Measurements from ENCODE around the gene PHYHD1. TPM values are rescaled to one million over a fixed set of nuclear protein-coding genes. Genes with fewer than 3 reads are reported as not detected.

Gene PHYHD1
- polyA plus RNA-seq, 1 donor: 45.1 TPM

- DNase-seq: no peak
Measured at GRCh38 chr9:128901822-128902221, 19.0 kb upstream of the PHYHD1 start.

DNA sequence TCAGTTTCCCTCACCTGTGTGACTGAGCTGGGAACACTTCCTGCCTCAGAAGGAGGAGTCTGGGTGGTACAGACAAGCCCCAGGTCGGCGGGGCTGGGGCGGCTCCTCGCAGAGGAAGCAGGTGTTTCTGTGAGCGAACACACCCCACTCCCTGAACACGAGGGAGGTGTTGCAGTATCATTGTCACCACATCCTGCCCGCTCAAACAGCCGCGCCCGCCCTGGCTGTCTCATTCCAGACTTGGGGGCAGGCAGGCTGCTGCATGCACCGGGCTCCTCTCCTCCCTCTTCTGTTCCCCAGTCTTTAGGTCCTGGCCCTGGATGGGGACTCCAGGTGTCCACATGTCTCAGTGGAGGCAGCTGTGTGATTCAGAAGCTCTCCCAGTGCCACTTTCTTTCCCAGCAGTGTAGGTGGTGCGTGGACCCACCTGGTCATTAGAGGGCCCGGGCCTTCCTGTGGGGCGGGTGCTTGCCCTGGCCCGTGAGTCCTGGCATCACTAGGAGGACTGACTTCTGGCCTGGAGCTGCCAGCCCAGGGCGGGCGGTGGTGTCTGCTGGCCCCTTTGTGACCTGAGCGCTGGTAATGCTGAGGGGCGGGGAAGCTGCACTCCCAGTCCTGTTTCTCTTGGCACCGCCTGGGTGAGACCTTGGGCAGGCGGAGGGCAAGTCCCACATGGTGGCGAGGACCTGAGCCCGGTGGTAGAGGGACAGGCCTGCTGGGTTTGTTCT lies 18.3 kb upstream of the PHYHD1 start:
- no peak for DNase-seq

- no peak for DNase-seq
Measured at GRCh38 chr9:128903079-128903461, 17.7 kb upstream of the PHYHD1 start.

- no peak for DNase-seq
Measured at GRCh38 chr9:128903871-128904620, 16.7 kb upstream of the PHYHD1 start.

DNA sequence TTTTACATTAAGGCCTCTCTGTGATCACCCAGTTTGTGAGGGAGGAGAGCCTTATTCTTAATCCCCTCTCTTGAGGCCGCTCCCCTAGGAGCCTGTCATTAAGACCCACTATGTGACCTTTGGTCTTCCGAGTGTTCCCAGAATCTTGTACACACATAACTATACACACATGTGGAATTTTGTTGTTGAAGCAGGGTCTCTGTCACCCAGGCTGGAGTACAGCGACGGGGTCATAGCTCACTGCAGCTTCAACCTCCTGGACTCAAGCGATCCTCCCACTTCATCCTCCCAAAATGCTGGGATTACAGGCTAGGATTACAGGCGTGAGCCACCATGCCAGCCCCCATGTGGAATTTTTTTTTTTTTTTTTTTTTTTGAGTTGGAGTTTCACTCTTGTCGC lies 14.8 kb upstream of the PHYHD1 start:
- DNase-seq: no peak

GRCh38 chr9:128906741-128907140 lies 14.0 kb upstream of the PHYHD1 start:
- DNase-seq: no peak

- DNase-seq: no peak
Measured at GRCh38 chr9:128908372-128908771, 12.4 kb upstream of the PHYHD1 start.

DNA sequence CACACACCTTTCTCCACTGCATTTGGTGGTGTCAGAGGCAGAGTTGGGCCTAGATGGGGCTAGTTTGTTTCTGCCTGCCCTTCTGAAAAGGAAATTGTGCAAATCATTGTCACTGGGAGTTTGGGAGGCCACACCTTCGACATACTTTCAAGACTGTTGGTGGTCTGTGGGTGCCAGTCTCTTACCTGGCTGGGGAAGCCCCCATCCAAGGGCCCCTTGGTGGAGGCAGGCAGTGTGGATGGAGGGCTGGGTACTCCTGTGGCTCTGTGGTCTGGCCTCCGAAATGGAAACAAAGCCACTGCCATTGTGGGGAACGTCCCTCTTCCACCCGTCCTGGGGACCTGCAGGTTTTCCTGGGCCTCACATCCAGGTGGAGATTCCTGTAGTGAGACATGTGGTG lies 10.9 kb upstream of the PHYHD1 start:
- no peak for DNase-seq

- DNase-seq: no peak
Measured at GRCh38 chr9:128910906-128911305, 9.9 kb upstream of the PHYHD1 start.

DNA sequence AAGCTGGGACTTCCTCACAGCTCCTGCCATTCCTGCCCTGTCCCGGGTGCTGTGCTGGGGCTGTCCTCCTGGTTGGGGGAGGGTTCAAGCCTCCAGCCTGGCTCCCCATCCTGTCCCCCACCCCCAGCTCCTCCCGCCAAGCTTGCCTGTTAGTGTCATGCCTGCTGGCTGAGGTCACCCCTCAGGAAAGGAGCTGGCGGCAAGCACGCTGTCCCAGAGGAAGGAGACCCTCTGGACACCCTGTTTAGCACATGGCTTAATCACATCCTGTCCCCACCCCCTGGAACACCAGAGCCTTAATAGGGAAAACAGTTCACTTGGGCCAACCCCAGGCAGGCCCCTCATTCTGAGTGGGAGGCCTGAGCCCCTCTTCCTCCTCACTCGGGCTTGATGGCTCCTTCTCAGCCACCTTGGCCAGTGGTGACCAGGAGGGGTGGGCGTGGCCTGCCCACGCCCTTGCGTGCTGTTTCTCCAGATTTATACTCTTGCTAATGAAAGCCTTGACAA lies 9.2 kb upstream of the PHYHD1 start:
- DNase-seq: peak; percentile 27

DNA sequence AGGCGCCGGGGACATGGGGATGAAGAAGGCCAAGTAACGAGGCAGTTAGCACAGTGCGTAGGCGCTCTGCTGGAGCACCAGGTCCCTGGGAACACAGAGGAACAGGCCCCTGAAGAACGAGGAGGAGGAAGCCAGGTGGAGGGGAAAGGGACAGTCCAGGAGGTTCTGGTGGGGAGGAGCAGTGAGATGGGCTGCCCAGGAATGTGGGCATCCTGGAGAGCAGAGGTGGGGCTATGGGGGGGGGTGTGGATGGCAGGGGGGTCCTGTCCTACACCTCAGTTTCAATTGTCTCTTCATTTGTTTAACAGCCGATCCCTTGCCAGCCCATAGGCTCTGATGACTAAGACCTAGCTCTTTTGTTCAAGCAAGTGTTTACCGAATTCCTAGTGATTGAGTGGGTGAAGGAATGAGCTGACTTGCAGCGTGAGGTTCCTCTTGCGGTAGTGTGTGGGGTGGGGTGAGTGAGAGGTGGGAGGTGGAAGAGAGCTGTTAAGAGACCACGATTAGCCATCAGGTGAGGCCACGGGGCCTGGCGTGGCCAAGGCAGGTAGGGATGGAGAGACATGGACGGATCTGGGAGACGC lies 8.4 kb upstream of the PHYHD1 start:
- no peak for DNase-seq

- no peak for DNase-seq
Measured at GRCh38 chr9:128913048-128913900, 7.5 kb upstream of the PHYHD1 start.

GRCh38 chr9:128913995-128914772 lies 6.6 kb upstream of the PHYHD1 start:
- no peak for DNase-seq

GRCh38 chr9:128916204-128916603 lies 4.6 kb upstream of the PHYHD1 start:
- DNase-seq: peak; percentile 31

GRCh38 chr9:128916745-128917144 lies 4.0 kb upstream of the PHYHD1 start:
- no peak for DNase-seq

- DNase-seq: peak; percentile 75
Measured at GRCh38 chr9:128917151-128917849, 3.5 kb upstream of the PHYHD1 start.

DNA sequence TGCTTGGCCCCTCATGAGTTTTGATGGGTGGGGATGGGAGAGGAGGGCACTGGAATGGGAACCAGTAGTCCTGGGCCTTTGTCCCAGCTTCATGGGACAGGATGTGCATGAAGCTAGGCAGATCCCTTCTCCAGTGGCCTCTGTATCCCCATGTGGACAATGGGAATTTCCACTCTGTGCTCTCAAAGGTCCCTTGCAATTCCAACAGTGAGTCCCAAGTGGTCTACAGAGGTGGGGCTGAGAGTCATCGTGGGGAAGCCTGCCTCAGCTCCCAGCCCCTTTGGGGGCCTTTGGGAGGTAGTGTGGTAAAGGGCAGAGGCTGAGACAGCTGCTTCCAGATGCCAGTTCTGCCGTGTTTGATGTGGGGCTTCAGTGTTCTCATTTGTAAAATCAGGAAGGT lies 1.9 kb upstream of the PHYHD1 start:
- no peak for DNase-seq

- no peak for DNase-seq
Measured at GRCh38 chr9:128919402-128920089, 1.2 kb upstream of the PHYHD1 start.

GRCh38 chr9:128921881-128922763 lies 1.3 kb downstream of the PHYHD1 start:
- DNase-seq: peak; percentile 70
